ENCODE results near the gene DDIT4L.
"Not testable (repeated sequence)": the region's sequence is repeated elsewhere in the genome, so short reads cannot be mapped to it uniquely, and the experiment has no call there.

The DDIT4L gene

DNA sequence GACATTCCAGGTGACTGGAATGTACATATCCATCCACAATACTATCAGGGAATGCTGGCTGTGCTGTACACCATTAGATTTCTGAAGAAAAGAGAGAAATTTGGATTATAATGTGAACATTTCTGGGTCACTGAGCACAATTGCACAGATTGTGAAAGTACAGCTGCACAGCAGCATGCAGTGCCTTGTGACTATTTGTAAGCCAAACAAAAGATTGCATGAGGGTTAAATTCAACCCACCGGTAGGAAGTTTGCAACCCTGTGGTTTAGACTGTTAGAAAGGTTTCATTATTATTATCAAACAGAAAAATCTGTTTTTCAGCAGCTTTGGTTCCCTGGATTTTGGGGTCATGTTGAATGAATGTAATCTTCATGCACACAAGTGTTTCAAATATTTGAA is 24.5 kb downstream of the DDIT4L start:
- no peak for DNase-seq

DNA sequence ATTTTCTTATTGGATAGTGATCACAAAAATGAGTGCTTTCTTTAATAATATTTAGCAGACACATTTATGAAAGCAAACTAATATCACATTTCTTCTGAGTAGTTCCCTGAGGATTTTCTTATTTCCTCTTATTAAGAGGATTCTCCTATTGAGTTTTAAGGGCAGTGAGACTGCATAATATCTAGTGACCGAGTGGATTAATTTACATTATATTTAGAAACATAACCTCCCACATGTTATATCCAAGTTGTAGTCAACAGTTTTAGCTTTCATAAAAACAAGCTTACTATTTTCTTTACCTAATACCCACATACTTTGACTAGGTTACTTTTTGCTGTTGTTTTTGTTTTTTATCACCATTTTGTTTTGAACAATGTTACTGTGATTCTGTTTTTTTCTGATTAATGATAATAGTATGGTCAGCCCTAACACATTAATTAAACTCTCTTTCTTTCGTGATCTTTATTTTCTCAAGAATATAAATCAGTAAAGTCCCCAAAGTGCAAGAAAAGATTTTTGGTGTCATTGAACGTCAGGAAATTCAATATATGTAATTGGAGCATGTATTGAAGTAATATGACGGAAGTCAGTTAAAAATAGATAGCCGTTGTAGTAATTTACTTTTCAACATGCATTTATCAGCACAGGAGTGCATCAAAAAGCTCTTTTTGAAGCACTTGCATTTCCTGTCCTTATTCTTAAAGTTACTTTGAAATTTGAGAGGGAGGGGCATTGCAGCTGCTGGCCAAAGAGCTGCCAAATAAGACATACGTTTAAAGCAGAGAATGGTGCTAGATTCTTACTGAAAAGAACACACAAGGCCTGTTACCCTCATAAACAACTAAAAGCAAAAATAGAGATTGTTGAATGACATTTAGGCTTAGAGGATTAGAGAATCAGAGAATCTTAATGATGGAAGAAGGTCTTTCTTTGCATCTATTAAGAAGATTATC is 25.2 kb downstream of the DDIT4L start:
- DNase-seq: no peak

DNA sequence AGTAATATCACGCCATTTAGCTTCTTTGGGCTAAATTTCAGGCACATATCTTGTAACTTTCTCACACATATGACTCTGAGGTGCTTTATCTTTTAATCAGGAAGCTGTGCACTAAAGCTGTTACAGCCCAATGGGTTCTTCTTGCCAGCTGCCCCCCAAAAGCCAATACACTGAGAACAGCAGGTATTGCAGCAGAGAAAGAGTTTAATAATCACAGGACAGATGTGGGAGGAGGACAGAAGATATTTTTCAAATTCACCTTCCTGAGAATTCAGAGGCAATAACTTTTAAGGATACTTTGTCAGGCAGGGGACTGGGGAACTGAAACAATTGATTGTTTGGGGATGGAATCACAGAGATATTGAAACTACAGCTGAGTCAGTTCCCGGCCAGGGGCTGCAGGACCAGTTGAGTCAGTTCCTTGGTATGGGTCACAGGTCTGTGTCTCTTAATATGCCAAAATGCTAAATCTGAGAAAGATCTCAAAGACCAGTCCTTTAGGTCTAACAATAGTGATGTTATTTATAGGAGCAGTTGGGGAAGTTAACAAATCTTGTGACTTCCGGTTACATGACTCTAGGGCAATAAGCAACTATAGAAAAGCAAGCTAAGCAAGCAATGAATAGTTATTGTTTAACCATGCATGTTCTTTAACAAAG is 28.1 kb downstream of the DDIT4L start:
- no peak for DNase-seq

DNA sequence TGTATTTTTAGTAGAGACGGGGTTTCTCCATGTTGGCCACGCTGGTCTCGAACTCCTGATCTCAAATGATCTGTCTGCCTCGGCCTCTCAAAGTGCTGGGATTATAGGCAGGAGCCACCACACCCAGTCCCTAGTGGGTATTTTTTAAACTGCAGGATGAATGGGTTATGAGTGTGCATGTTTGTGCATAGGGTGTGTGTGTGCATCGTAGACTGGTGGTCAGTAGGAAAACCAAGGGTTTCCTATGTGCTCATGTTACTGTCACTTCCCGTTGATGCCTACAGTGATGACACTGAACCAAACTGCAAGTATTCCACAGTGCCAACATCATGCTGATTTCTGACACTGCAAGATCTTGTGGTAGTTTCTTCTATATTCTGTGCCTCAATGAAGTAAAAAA is 41.1 kb downstream of the DDIT4L start:
- DNase-seq: no peak

DNA sequence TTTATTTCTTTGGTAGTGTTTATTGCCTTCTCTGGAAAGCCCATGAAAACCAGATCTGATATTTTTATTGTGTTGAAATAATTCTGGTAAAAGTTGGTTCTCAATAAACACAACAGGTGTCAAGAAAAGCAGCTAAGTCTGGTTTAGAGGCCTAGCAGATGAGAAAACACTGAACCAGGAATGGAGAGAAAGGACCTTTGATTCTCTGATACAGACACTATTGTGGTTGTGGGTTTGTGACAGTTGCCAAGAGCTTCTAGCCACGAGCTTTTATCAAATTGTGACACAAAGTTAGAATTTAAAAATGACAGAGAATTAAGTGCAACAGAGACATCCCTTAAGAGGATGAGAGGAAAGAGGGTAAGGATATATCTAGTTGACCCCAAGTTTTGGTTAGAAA is 42.6 kb downstream of the DDIT4L start:
- no peak for DNase-seq

DNA sequence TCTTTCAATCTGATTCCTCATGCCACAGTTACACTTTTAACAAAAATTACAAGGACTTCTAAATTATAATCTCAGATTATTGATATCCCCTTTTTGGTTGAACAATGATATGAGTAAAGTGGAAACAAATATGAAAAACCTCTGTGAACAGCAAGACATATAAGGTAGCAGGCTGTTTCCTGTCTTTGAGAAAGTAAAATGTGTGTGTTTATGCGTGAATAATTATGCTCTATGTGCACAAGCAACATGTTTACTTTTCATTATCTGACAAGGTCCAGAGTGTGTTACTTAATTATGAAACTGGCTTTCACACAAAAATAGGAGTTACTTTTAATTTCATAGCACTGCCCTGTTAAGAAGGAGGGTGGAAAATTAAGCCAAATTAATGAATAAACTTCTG is 43.1 kb downstream of the DDIT4L start:
- no peak for DNase-seq

DNA sequence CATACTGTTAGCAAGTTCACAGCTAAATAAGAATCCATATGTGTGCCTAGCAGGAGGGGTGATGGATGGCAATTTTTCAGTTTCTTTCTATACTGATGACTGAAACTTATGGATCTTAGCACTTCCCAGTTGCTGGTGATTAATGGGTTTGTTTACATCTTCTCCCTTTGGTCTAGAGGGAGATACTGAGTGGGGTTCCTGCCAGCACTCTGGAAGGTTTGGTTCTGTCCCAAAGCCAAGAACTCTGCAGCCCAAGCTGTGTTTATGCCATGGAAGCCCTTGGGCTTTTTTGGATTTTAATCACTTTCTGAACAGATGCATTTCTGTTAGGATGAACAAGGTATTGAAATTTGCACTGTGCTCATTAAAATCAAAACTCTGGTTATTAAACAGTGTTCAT is 43.5 kb downstream of the DDIT4L start:
- DNase-seq: no peak

DNA sequence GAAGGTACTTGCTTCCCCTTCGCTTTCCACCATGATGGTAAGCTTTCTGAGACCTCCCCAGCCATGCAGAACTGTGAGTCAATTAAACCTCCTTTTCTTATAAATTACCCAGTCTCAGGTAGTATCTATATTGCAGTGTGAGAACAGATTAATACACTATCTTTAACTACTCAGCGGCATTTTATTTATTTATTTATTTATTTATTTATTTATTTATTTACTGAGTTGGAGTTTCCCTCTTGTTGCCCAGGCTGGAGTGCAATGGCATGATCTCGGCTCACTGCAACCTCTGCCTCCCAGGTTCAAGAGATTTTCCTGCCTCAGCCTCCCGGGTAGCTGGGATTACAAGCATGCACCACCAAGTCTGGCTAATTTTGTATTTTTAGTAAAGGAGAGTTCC is 52.9 kb downstream of the DDIT4L start:
- DNase-seq: not testable (repeated sequence)

All from NCI-H187 (cell line).